HepG2 (cell line): ENCODE data around the gene COMMD10. TPM values are rescaled to one million over a fixed set of nuclear protein-coding genes. Genes with fewer than 3 reads are reported as not detected.

Experiments
- ATAC-seq: fragments of 200-7000 bp; cut with Tn5 transposase; 3 replicates; pipeline ENCODE4 v1.9.1; 2020; ENCODE audit warnings: mild to moderate bottlenecking, moderate library complexity
- BruUV-seq: library from RNA; stranded (reverse); fragments of 400-500 nt; replicated peaks from 2 replicates; lab custom pipeline; 2021; lab: Mats Ljungman, UMichigan
- CTCF ChIA-PET: fragments of 300-600 bp; formaldehyde crosslinking; extraction: SDS; loops from one replicate; lab custom pipeline; 2021; ENCODE audit warnings: low total read pairs, inconsistent platforms, low intra/inter-chr PET ratio; lab: Yijun Ruan, JAX
- POLR2A ChIA-PET: fragments of 350-600 bp; sonication (Branson Sonifier 250); formaldehyde crosslinking; loops from one replicate; lab custom pipeline; 2020; ENCODE audit warnings: antibody characterized with exemption, inconsistent platforms; lab: Yijun Ruan, JAX
- DNase-seq: peaks from one replicate; pipeline ENCODE4 v3.0.0-alpha.2; 2015; ENCODE audit warnings: low spot score
- FAIRE-seq: peaks from 3 replicates; lab custom pipeline; 2011; peaks lifted over from hg19 to GRCh38; lab: Jason Lieb, UNC
- H2AFZ ChIP-seq: one replicate; pipeline ENCODE4 v1.6.1; 2011; ENCODE audit warnings: low read length, inconsistent platforms
- H3K27ac ChIP-seq: fragments of 300-600 bp; 3 replicates; pipeline ENCODE4 v1.8.0; 2011; ENCODE audit warnings: mixed run types, mild to moderate bottlenecking, mixed read lengths, low read length, inconsistent platforms; ENCODE audit not compliant: insufficient read depth; ENCODE audit errors: extremely low read length
- H3K27me3 ChIP-seq, 2 experiments: fragments of 200-600 bp in 1 of 2; 2 replicates in 1 of 2; 3 replicates in 1 of 2; pipeline versions ENCODE4 v1.6.0 to v1.8.0; 2011; ENCODE audit warnings: low read length in 2 of 2, mild to moderate bottlenecking in 2 of 2, moderate library complexity in 2 of 2, inconsistent platforms in 1 of 2; ENCODE audit not compliant: insufficient read depth in 2 of 2, control insufficient read depth in 1 of 2
- H3K36me3 ChIP-seq, 2 experiments: fragments of 200-600 bp in 1 of 2; replicated peaks in 1 of 2; 2 replicates in 1 of 2; 3 replicates in 1 of 2; pipeline versions ENCODE4 v1.5.1 to v1.8.0; 2011; ENCODE audit warnings: low read length in 2 of 2, inconsistent platforms in 1 of 2; ENCODE audit not compliant: insufficient read depth in 2 of 2, control insufficient read depth in 1 of 2
- H3K4me1 ChIP-seq: 2 replicates; pipeline ENCODE4 v1.5.1; 2012; ENCODE audit warnings: low read length, inconsistent platforms; ENCODE audit not compliant: insufficient read depth
- H3K4me2 ChIP-seq: 2 replicates; pipeline ENCODE4 v1.6.0; 2011; ENCODE audit warnings: low read depth, low read length, inconsistent platforms
- H3K4me3 ChIP-seq, 3 experiments: fragments of 200-600 bp in 1 of 3; sonication (generic), shearing (Covaris generic) in 1 of 3; replicated peaks in 1 of 3; 2 replicates each; pipeline ENCODE4 v1.5.1; 2011 to 2016; ENCODE audit warnings: low read length in 3 of 3, inconsistent platforms in 2 of 3, low read depth in 2 of 3, mild to moderate bottlenecking in 2 of 3, control low read depth in 1 of 3, mixed read lengths in 1 of 3; ENCODE audit not compliant: insufficient read depth in 1 of 3
- H3K79me2 ChIP-seq: one replicate; pipeline ENCODE4 v1.6.1; 2011; ENCODE audit warnings: low read length, inconsistent platforms; ENCODE audit not compliant: insufficient read depth
- H3K9ac ChIP-seq: 2 replicates; pipeline ENCODE4 v1.6.0; 2011; ENCODE audit warnings: mild to moderate bottlenecking, low read depth, low read length, inconsistent platforms; ENCODE audit not compliant: insufficient read depth
- H3K9me3 ChIP-seq: 2 replicates; pipeline ENCODE4 v1.5.1; 2012; ENCODE audit warnings: mild to moderate bottlenecking, low read length
- H4K20me1 ChIP-seq: 2 replicates; pipeline ENCODE4 v1.6.0; 2011; ENCODE audit warnings: inconsistent platforms, mild to moderate bottlenecking, low read length, moderate library complexity; ENCODE audit not compliant: insufficient read depth
- ATRX ChIP-seq: sonication (generic); formaldehyde crosslinking; IDR thresholded peaks from 2 replicates; pipeline ENCODE4 v1.4.0; 2020; ENCODE audit warnings: missing genetic modification reagents, borderline replicate concordance
- ELF3 ChIP-seq: IDR thresholded peaks from 2 replicates; pipeline ENCODE4 v1.6.1; 2016; ENCODE audit warnings: missing genetic modification reagents, missing compliant biosample characterization
- JUNB ChIP-seq: sonication (generic); formaldehyde crosslinking; IDR thresholded peaks from 2 replicates; pipeline ENCODE4 v1.8.0; 2022; ENCODE audit warnings: missing genetic modification reagents, mild to moderate bottlenecking, borderline replicate concordance
- JUND ChIP-seq: sonication (generic); formaldehyde crosslinking; IDR thresholded peaks from 2 replicates; pipeline ENCODE4 v1.8.0; 2022; ENCODE audit warnings: mild to moderate bottlenecking, missing genetic modification reagents
- KDM4B ChIP-seq: sonication (generic); formaldehyde crosslinking; IDR thresholded peaks from 2 replicates; pipeline ENCODE4 v1.4.0; 2020; ENCODE audit warnings: missing genetic modification reagents
- NPAS2 ChIP-seq: sonication (generic); formaldehyde crosslinking; IDR thresholded peaks from 2 replicates; pipeline ENCODE4 v1.8.0; 2022; ENCODE audit warnings: mild to moderate bottlenecking, missing genetic modification reagents, borderline replicate concordance
- RARA ChIP-seq: IDR thresholded peaks from 2 replicates; pipeline ENCODE4 v1.6.1; 2016; ENCODE audit warnings: missing genetic modification reagents, missing compliant biosample characterization
- RBAK ChIP-seq: sonication (generic); formaldehyde crosslinking; IDR thresholded peaks from 2 replicates; pipeline ENCODE4 v1.5.1; 2020; ENCODE audit warnings: mild to moderate bottlenecking, missing genetic modification reagents
- SKI ChIP-seq: fragments of 450-650 bp; IDR thresholded peaks from one replicate; pipeline ENCODE4 v1.6.1; 2018; ENCODE audit warnings: mild to moderate bottlenecking; ENCODE audit not compliant: partially characterized antibody
- ZNF101 ChIP-seq: sonication (generic); formaldehyde crosslinking; IDR thresholded peaks from 2 replicates; pipeline ENCODE4 v1.4.0; 2020; ENCODE audit warnings: mild to moderate bottlenecking, low read depth, missing genetic modification reagents, borderline replicate concordance
- ZNF160 ChIP-seq: sonication (generic); formaldehyde crosslinking; IDR thresholded peaks from 2 replicates; pipeline ENCODE4 v1.8.0; 2022; ENCODE audit warnings: mild to moderate bottlenecking, inconsistent platforms, missing genetic modification reagents
- ZNF296 ChIP-seq: sonication (generic); formaldehyde crosslinking; conservative IDR thresholded peaks from 2 replicates; pipeline ENCODE4 v1.5.0; 2020; ENCODE audit warnings: mild to moderate bottlenecking, missing genetic modification reagents
- ZNF556 ChIP-seq: sonication (generic); formaldehyde crosslinking; IDR thresholded peaks from 2 replicates; pipeline ENCODE4 v1.4.0; 2020; ENCODE audit warnings: mild to moderate bottlenecking, missing genetic modification reagents, borderline replicate concordance
- ZNF788 ChIP-seq: sonication (generic); formaldehyde crosslinking; IDR thresholded peaks from 2 replicates; pipeline ENCODE4 v1.5.0; 2020; ENCODE audit warnings: mild to moderate bottlenecking, missing genetic modification reagents, borderline replicate concordance
- WGBS: methylation state at CpG from one replicate; pipeline ENCODE4 v1.1.6; 2017; ENCODE audit warnings: low lambda C conversion rate; 5-methylcytosine and 5-hydroxymethylcytosine counted together
- in situ Hi-C: cut with HindIII; loops from 2 replicates; pipeline ENCODE4 v1.10.0; 2017; ENCODE audit warnings: low pct_unique_long_range_greater_than_20kb; ENCODE audit not compliant: extremely low pct_ligation_motif_present
- intact Hi-C: fragments of 100-400 bp; cut with micrococcal nuclease; formaldehyde crosslinking; loops from one replicate; pipeline ENCODE4 v1.10.0; 2022; ENCODE audit not compliant: unreplicated experiment
- polyA plus RNA-seq, 8 experiments: library from polyadenylated mRNA; depleted of rRNA in 3 of 8; stranded (reverse) in 7 of 8; unstranded in 1 of 8; fragments of >200 nt; fragmentation: Illumina TruSeq in 4 of 8; extraction: Trizol in 4 of 8; gene quantifications; 2 replicates each; pipeline versions ENCODE4 v1.2.1 to v1.2.3, GENCODE V29; 2011 to 2016; ENCODE audit warnings: low read depth in 4 of 8, missing spikeins in 1 of 8, mixed read lengths in 1 of 8; ENCODE audit not compliant: insufficient read depth in 1 of 8
- total RNA-seq, 5 experiments: library from RNA; depleted of rRNA; stranded (reverse); fragments of >200 nt; fragmentation: Illumina TruSeq; extraction: Trizol; gene quantifications; 2 replicates each; pipeline ENCODE4 v1.2.3, GENCODE V29; 2016; ENCODE audit warnings: low read depth in 1 of 5
- TF ChIP-seq, protein P1 (sequence below): sonication (generic); formaldehyde crosslinking; IDR thresholded peaks from 2 replicates; pipeline ENCODE4 v1.4.0; 2020; ENCODE audit warnings: mild to moderate bottlenecking, missing genetic modification reagents
- TF ChIP-seq, protein P2 (sequence below): sonication (generic); formaldehyde crosslinking; IDR thresholded peaks from 2 replicates; pipeline ENCODE4 v1.9.0; 2021; ENCODE audit warnings: missing genetic modification reagents, borderline replicate concordance
- TF ChIP-seq, protein P3 (sequence below): sonication (generic); formaldehyde crosslinking; IDR thresholded peaks from 2 replicates; pipeline ENCODE4 v1.4.0; 2020; ENCODE audit warnings: mild to moderate bottlenecking, missing genetic modification reagents

Gene COMMD10
- total and polyA plus RNA-seq, 2 of the 13 experiments (the other 11 are each of a cell fraction or from before 2014, with no cell fraction given) = 16.9 to 39.3 TPM

DNA sequence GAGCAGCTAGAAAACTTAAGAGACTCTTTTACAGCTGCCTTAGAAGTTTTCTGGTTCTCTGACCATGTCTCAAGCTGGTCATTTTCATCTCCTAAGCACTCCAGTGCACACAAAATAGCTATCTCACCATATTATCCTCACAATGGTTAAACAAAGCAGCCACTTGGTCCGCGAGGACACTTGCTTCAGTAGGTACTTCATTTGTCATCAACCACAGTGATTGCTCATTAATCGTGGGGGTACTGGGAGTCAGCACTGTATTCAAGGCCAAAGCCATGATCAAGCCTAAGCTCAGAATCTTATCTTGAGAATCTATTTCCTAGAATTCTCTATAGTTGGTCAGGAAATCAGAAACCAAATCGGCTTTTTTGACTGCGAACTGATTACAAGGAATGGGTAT lies 49.7 kb upstream of the COMMD10 start:
- no peaks in the 10 kb centered on the region for H3K36me3 ChIP-seq
- ATAC-seq = no peak
- no peak for TF ChIP-seq ZNF160
- no peak overlapping the region for H3K4me3 ChIP-seq
- FAIRE-seq = no peak
- no peak for DNase-seq
- no peaks in the 10 kb centered on the region for H4K20me1 ChIP-seq
- 46% methylated on average over 5 of the region's 5 CpGs for WGBS
- no peak overlapping the region for H2AFZ ChIP-seq
- CTCF ChIA-PET = no interaction called here
- no peaks in the 10 kb centered on the region for H3K79me2 ChIP-seq
- H3K27ac ChIP-seq = no peak overlapping the region
- in situ Hi-C loops (no loop called here), intact Hi-C loops (no loop called here)
- H3K27me3 ChIP-seq = peaks cover 0 to 8% of the 10 kb centered on the region in 2 experiments; a peak in 3 of 5 replicates
- no peaks in the 10 kb centered on the region for H3K4me1 ChIP-seq
- no peaks in the 10 kb centered on the region for H3K9me3 ChIP-seq
- BruUV-seq = no TSS peak
- POLR2A ChIA-PET = no interaction called here
- no peak overlapping the region for H3K9ac ChIP-seq
- no peak overlapping the region for H3K4me2 ChIP-seq

DNA sequence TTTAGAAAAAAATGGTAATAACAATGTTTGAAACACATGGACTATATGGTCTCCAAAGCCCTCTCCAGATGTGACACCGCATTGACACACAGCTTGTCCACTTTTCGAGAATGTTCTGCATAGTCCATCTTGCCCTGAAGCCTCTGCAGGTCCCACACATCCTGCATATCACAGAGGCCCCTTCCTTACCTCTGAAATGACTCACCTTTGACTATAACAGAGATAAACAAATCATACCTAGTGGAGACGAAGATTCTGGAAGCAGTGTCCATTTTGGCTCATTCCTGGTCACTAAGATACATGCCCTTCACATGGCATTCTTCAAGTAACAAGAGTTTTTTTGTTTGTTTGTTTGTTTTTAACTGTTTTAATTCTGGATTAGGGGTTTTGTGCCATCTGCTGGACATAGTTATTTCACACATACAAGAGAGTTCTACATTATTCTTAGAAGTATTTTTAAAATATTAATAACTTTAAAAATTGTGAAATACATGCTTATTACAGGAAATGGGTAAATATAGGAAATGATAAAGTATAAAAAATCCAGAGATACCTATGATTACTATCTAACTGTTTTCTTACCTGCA lies 47.5 kb upstream of the COMMD10 start:
- no peak for ATAC-seq
- TF ChIP-seq JUNB (CRISPR knock-in tag) = no peak
- TF ChIP-seq ATRX (CRISPR knock-in tag) = no peak
- no peak for TF ChIP-seq JUND
- TF ChIP-seq, protein P1, sequence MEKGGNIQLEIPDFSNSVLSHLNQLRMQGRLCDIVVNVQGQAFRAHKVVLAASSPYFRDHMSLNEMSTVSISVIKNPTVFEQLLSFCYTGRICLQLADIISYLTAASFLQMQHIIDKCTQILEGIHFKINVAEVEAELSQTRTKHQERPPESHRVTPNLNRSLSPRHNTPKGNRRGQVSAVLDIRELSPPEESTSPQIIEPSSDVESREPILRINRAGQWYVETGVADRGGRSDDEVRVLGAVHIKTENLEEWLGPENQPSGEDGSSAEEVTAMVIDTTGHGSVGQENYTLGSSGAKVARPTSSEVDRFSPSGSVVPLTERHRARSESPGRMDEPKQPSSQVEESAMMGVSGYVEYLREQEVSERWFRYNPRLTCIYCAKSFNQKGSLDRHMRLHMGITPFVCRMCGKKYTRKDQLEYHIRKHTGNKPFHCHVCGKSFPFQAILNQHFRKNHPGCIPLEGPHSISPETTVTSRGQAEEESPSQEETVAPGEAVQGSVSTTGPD (CRISPR knock-in tag) = no peak
- TF ChIP-seq ZNF556 (CRISPR knock-in tag) = no peak
- TF ChIP-seq NPAS2 (CRISPR knock-in tag) = no peak
- no peak for TF ChIP-seq ZNF788 (CRISPR knock-in tag)
- TF ChIP-seq, protein P2, sequence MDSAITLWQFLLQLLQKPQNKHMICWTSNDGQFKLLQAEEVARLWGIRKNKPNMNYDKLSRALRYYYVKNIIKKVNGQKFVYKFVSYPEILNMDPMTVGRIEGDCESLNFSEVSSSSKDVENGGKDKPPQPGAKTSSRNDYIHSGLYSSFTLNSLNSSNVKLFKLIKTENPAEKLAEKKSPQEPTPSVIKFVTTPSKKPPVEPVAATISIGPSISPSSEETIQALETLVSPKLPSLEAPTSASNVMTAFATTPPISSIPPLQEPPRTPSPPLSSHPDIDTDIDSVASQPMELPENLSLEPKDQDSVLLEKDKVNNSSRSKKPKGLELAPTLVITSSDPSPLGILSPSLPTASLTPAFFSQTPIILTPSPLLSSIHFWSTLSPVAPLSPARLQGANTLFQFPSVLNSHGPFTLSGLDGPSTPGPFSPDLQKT (CRISPR knock-in tag) = no peak
- TF ChIP-seq, protein P3, sequence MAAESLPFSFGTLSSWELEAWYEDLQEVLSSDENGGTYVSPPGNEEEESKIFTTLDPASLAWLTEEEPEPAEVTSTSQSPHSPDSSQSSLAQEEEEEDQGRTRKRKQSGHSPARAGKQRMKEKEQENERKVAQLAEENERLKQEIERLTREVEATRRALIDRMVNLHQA (CRISPR knock-in tag) = no peak
- no peak for TF ChIP-seq ELF3 (CRISPR knock-in tag)
- TF ChIP-seq KDM4B (CRISPR knock-in tag) = no peak
- no peak for TF ChIP-seq ZNF101 (CRISPR knock-in tag)
- TF ChIP-seq ZNF296 (CRISPR knock-in tag) = no peak
- TF ChIP-seq SKI = no peak
- no peak for TF ChIP-seq RBAK
- no peak for TF ChIP-seq RARA (CRISPR knock-in tag)

More for the DNA sequence above, 47.5 kb upstream of the COMMD10 start:
- no TSS peak for BruUV-seq
- no peak for FAIRE-seq
- Histone ChIP-seq H3K9me3 (no peaks in the 10 kb centered on the region), H4K20me1 (no peaks in the 10 kb centered on the region), H3K4me2 (no peak overlapping the region), H3K4me1 (no peaks in the 10 kb centered on the region), H3K79me2 (no peaks in the 10 kb centered on the region), H3K4me3 (no peak overlapping the region), H3K36me3 (no peaks in the 10 kb centered on the region), H2AFZ (no peak overlapping the region), H3K9ac (no peak overlapping the region), H3K27me3 (peaks cover 0 to 8% of the 10 kb centered on the region in 2 experiments; a peak in 3 of 5 replicates), H3K27ac (no peak overlapping the region)
- intact Hi-C loops = no loop called here
- no peak for DNase-seq
- 2% methylated on average over 3 of the region's 3 CpGs for WGBS
- ChIA-PET CTCF (no interaction called here), POLR2A (no interaction called here)
- in situ Hi-C loops = no loop called here
